Stimulated activated CD4-positive, alpha-beta T cell treated with anti-CD3 and anti-CD28 coated beads, Interleukin-4, amount 100 ng/mL, for 48 hours (primary cell): Measurements from ENCODE around the gene ZNF20.
A peak's percentile ranks its signal among the peaks of the same experiment; 100 is the strongest.
"Not testable (repeated sequence)": the region's sequence is repeated elsewhere in the genome, so short reads cannot be mapped to it uniquely, and the experiment has no call there.

Experiments used
- DNase-seq, 2 donors: peaks; one replicate each; pipeline ENCODE4 v3.0.0-alpha.2; 2020; ENCODE audit warnings: low read depth in 2 of 2

The ZNF20 gene

GRCh38 chr19:12112701-12113100 lies 27.4 kb downstream of the ZNF20 start:
- DNase-seq: peak in 1 of 2 donors; percentile 16

- no peak for DNase-seq
These were observed 28.1 kb downstream of the ZNF20 start for GRCh38 chr19:12111943-12112637.

- no peak for DNase-seq
These were observed 29.0 kb downstream of the ZNF20 start for GRCh38 chr19:12111176-12111575.

GRCh38 chr19:12103909-12104308 lies 36.2 kb downstream of the ZNF20 start:
- not testable (repeated sequence) for DNase-seq

GRCh38 chr19:12098040-12098439 lies 42.1 kb downstream of the ZNF20 start:
- no peak for DNase-seq

- DNase-seq: no peak
These were observed 44.9 kb downstream of the ZNF20 start for GRCh38 chr19:12095111-12095790.

- no peak for DNase-seq
These were observed 46.4 kb downstream of the ZNF20 start for GRCh38 chr19:12093777-12094176.

GRCh38 chr19:12092956-12093355 lies 47.2 kb downstream of the ZNF20 start:
- no peak for DNase-seq

GRCh38 chr19:12092065-12092867 lies 47.9 kb downstream of the ZNF20 start:
- peak; percentile 71 to 72 for DNase-seq

GRCh38 chr19:12090807-12091206 lies 49.3 kb downstream of the ZNF20 start:
- peak; percentile 61 to 73 for DNase-seq

- DNase-seq: no peak
These were observed 54.9 kb downstream of the ZNF20 start for GRCh38 chr19:12085074-12085818.

GRCh38 chr19:12083336-12083735 lies 56.8 kb downstream of the ZNF20 start:
- DNase-seq: not testable (repeated sequence)
